H1 (cell line): ENCODE results near the gene CTIF. TPM values are rescaled to one million over a fixed set of nuclear protein-coding genes. Genes with fewer than 3 reads are reported as not detected.
A peak's percentile ranks its signal among the peaks of the same experiment; 100 is the strongest.

Experiments used
- CTCF ChIA-PET: fragments of 300-600 bp; sonication (Branson Sonifier 250); formaldehyde crosslinking; loops from one replicate; lab custom pipeline; 2021; ENCODE audit not compliant: partially characterized antibody; lab: Charles Lee
- POLR2A ChIA-PET: fragments of 300-600 bp; sonication (Branson Sonifier 250); formaldehyde crosslinking; loops from one replicate; lab custom pipeline; 2021; ENCODE audit warnings: inconsistent platforms; ENCODE audit not compliant: partially characterized antibody; lab: Charles Lee
- DNase-seq, 2 experiments: peaks; one replicate each; pipeline versions ENCODE4 v3.0.0 to v3.0.0-alpha.2; 2010 to 2022; ENCODE audit warnings: low spot score in 2 of 2, low read depth in 1 of 2, mixed read lengths in 1 of 2
- FAIRE-seq: peaks from 2 replicates; lab custom pipeline; 2011; peaks lifted over from hg19 to GRCh38; lab: Jason Lieb, UNC
- H2AFZ ChIP-seq: 2 replicates; pipeline ENCODE4 v1.8.1; 2012; ENCODE audit warnings: low read length, inconsistent platforms
- H2AK5ac ChIP-seq: 2 replicates; pipeline ENCODE4 v1.6.1; 2013; ENCODE audit warnings: low read depth, low read length
- H2BK120ac ChIP-seq: replicated peaks from 2 replicates; pipeline ENCODE3; 2013; ENCODE audit warnings: low read depth, low read length, inconsistent platforms
- H2BK12ac ChIP-seq: 2 replicates; pipeline ENCODE4 v1.6.1; 2013; ENCODE audit warnings: low read depth, low read length
- H2BK15ac ChIP-seq: 2 replicates; pipeline ENCODE4 v1.6.1; 2013; ENCODE audit warnings: low read length
- H2BK20ac ChIP-seq: 2 replicates; pipeline ENCODE4 v1.6.1; 2013; ENCODE audit warnings: low read length
- H2BK5ac ChIP-seq: 2 replicates; pipeline ENCODE4 v1.6.1; 2013; ENCODE audit warnings: low read depth, low read length
- H3K14ac ChIP-seq: 2 replicates; pipeline ENCODE4 v1.6.1; 2013; ENCODE audit warnings: inconsistent platforms; ENCODE audit not compliant: insufficient read length
- H3K18ac ChIP-seq: 2 replicates; pipeline ENCODE4 v1.6.1; 2013; ENCODE audit warnings: low read length; ENCODE audit errors: extremely low read depth
- H3K23ac ChIP-seq: 2 replicates; pipeline ENCODE4 v1.6.1; 2013; ENCODE audit warnings: inconsistent platforms; ENCODE audit not compliant: insufficient read length
- H3K23me2 ChIP-seq: 2 replicates; pipeline ENCODE4 v1.6.1; 2013; ENCODE audit warnings: low read depth, low read length
- H3K27ac ChIP-seq: 2 replicates; pipeline ENCODE4 v1.6.1; 2011; ENCODE audit warnings: low read depth, low read length, inconsistent platforms
- H3K27me3 ChIP-seq, 4 experiments: replicated peaks in 1 of 4; 1 replicate in 1 of 4; 2 replicates in 3 of 4; pipeline versions ENCODE4 v1.6.1 to v1.8.1; 2011 to 2013; ENCODE audit warnings: low read length in 3 of 4, mild to moderate bottlenecking in 3 of 4, inconsistent platforms in 2 of 4, mixed read lengths in 2 of 4, moderate library complexity in 1 of 4; ENCODE audit not compliant: control insufficient read depth in 3 of 4, insufficient read depth in 3 of 4; ENCODE audit errors: extremely low read depth in 1 of 4
- H3K36me3 ChIP-seq, 4 experiments: 2 replicates each; pipeline versions ENCODE4 v1.6.1 to v1.8.1; 2011 to 2013; ENCODE audit warnings: mild to moderate bottlenecking in 4 of 4, low read length in 3 of 4, moderate library complexity in 2 of 4, control low read depth in 1 of 4, inconsistent platforms in 1 of 4; ENCODE audit not compliant: insufficient read depth in 4 of 4, control insufficient read depth in 2 of 4
- H3K4ac ChIP-seq: replicated peaks from 2 replicates; pipeline ENCODE3; 2013; ENCODE audit warnings: low read length, low read depth, mixed read lengths, inconsistent platforms; ENCODE audit not compliant: insufficient read length
- H3K4me1 ChIP-seq, 4 experiments: replicated peaks in 1 of 4; 1 replicate in 1 of 4; 2 replicates in 3 of 4; pipeline versions ENCODE4 v1.6.1 to v1.8.1; 2011 to 2013; ENCODE audit warnings: low read length in 3 of 4, inconsistent platforms in 2 of 4, mixed read lengths in 1 of 4; ENCODE audit not compliant: insufficient read depth in 4 of 4, control insufficient read depth in 3 of 4
- H3K4me2 ChIP-seq, 2 experiments: 2 replicates each; pipeline versions ENCODE4 v1.6.1 to v1.8.1; 2011 to 2013; ENCODE audit warnings: low read depth in 2 of 2, low read length in 2 of 2, control low read depth in 1 of 2, inconsistent platforms in 1 of 2, mild to moderate bottlenecking in 1 of 2; ENCODE audit not compliant: insufficient read depth in 1 of 2
- H3K4me3 ChIP-seq, 4 experiments: fragments of 200-600, 300-600 bp in 1 of 4; sonication (generic), shearing (Covaris generic), sonication (Bioruptor Twin) in 1 of 4; 2 replicates each; pipeline versions ENCODE4 v1.5.1 to v1.8.1; 2011 to 2016; ENCODE audit warnings: low read length in 4 of 4, low read depth in 3 of 4, control low read depth in 2 of 4, inconsistent platforms in 2 of 4, mild to moderate bottlenecking in 2 of 4, mixed read lengths in 1 of 4, moderate library complexity in 1 of 4; ENCODE audit not compliant: insufficient read depth in 2 of 4; ENCODE audit errors: extremely low read depth in 1 of 4
- H3K56ac ChIP-seq: replicated peaks from 2 replicates; pipeline ENCODE3; 2013; ENCODE audit warnings: low read depth, mild to moderate bottlenecking, mixed read lengths, low read length, inconsistent platforms; ENCODE audit not compliant: insufficient read length
- H3K79me1 ChIP-seq: 2 replicates; pipeline ENCODE4 v1.6.1; 2013; ENCODE audit warnings: low read depth, low read length, control low read depth
- H3K79me2 ChIP-seq, 2 experiments: 2 replicates each; pipeline versions ENCODE4 v1.6.1 to v1.8.1; 2012 to 2013; ENCODE audit warnings: low read length in 2 of 2, mild to moderate bottlenecking in 2 of 2, inconsistent platforms in 1 of 2; ENCODE audit not compliant: insufficient read depth in 2 of 2, control insufficient read depth in 1 of 2
- H3K9ac ChIP-seq, 4 experiments: replicated peaks in 1 of 4; 1 replicate in 1 of 4; 2 replicates in 3 of 4; pipeline versions ENCODE4 v1.6.1 to v1.8.1; 2011 to 2013; ENCODE audit warnings: low read depth in 3 of 4, low read length in 3 of 4, control low read depth in 2 of 4, mild to moderate bottlenecking in 2 of 4, moderate library complexity in 2 of 4, inconsistent platforms in 1 of 4; ENCODE audit errors: extremely low read depth in 1 of 4
- H3K9me3 ChIP-seq, 2 experiments: 2 replicates each; pipeline versions ENCODE4 v1.6.1 to v1.8.1; 2012 to 2013; ENCODE audit warnings: mild to moderate bottlenecking in 2 of 2, moderate library complexity in 2 of 2, control low read depth in 1 of 2, inconsistent platforms in 1 of 2, low read depth in 1 of 2, low read length in 1 of 2, mixed read lengths in 1 of 2; ENCODE audit not compliant: insufficient read depth in 2 of 2
- H4K20me1 ChIP-seq, 2 experiments: replicated peaks in 1 of 2; 2 replicates each; pipeline versions ENCODE3 to v1.8.1; 2011 to 2013; ENCODE audit warnings: inconsistent platforms in 2 of 2, low read length in 2 of 2, mild to moderate bottlenecking in 1 of 2; ENCODE audit not compliant: insufficient read depth in 2 of 2, control insufficient read depth in 1 of 2
- H4K5ac ChIP-seq: 2 replicates; pipeline ENCODE4 v1.6.1; 2013; ENCODE audit warnings: low read length, low read depth, mixed read lengths, inconsistent platforms; ENCODE audit not compliant: insufficient read length
- H4K8ac ChIP-seq: 2 replicates; pipeline ENCODE4 v1.8.0; 2013; ENCODE audit warnings: mild to moderate bottlenecking, moderate library complexity, low read length, inconsistent platforms; ENCODE audit not compliant: insufficient read depth; ENCODE audit errors: extremely low read depth
- H4K91ac ChIP-seq: replicated peaks from 2 replicates; pipeline ENCODE3; 2013; ENCODE audit warnings: low read length, mixed read lengths, inconsistent platforms; ENCODE audit not compliant: insufficient read length
- CEBPB ChIP-seq: IDR thresholded peaks from 2 replicates; pipeline ENCODE4 v1.6.1; 2012; ENCODE audit warnings: low read depth, low read length
- RAD21 ChIP-seq, 2 experiments: IDR thresholded peaks in 1 of 2; conservative IDR thresholded peaks in 1 of 2; 2 replicates each; pipeline ENCODE4 v1.6.1; 2011; ENCODE audit warnings: low read depth in 2 of 2, low read length in 2 of 2, improper control_type of control experiment in 1 of 2, inconsistent platforms in 1 of 2, mild to moderate bottlenecking in 1 of 2, moderate library complexity in 1 of 2
- YY1 ChIP-seq: IDR thresholded peaks from 2 replicates; pipeline ENCODE4 v1.6.1; 2011; ENCODE audit warnings: low read depth, mild to moderate bottlenecking, low read length
- WGBS, 2 experiments: shearing (Covaris generic) in 1 of 2; methylation state at CpG; one replicate each; pipeline versions ENCODE4 v1.1.6 to v1.1.7; 2013 to 2015; ENCODE audit warnings: low lambda C conversion rate in 2 of 2, mixed read lengths in 2 of 2, inconsistent platforms in 1 of 2, low coverage in 1 of 2, missing lambda C conversion rate in 1 of 2; ENCODE audit not compliant: insufficient replicate concordance in 2 of 2, insufficient coverage in 1 of 2, insufficient read length in 1 of 2; ENCODE audit errors: extremely low coverage in 1 of 2, missing lambda C conversion rate in 1 of 2; 5-methylcytosine and 5-hydroxymethylcytosine counted together
- polyA plus RNA-seq, 7 experiments: library from polyadenylated mRNA; depleted of rRNA in 3 of 7; stranded (reverse) in 5 of 7; unstranded in 2 of 7; fragments of >200 nt in 5 of 7; fragments of 200-250 nt in 2 of 7; gene quantifications; 1 replicate in 5 of 7; 2 replicates in 1 of 7; 4 replicates in 1 of 7; pipeline versions ENCODE4 v1.2.1 to v1.2.3, GENCODE V29; 2011 to 2013; ENCODE audit warnings: missing spikeins in 2 of 7, mixed read lengths in 2 of 7
- total RNA-seq: library from RNA; stranded (reverse); fragmentation: NEBNext Ultra II Directional; extraction: Animal tissue kit (Norgen Biotek cat#: 25700); gene quantifications from 2 replicates; pipeline ENCODE4 v1.2.1, GENCODE V29; 2021
- TF ChIP-seq, protein P1 (sequence below), 3 experiments: IDR thresholded peaks; 1 replicate in 2 of 3; 2 replicates in 1 of 3; pipeline versions ENCODE4 v1.5.1 to v1.6.1; 2011; ENCODE audit warnings: low read length in 3 of 3, mild to moderate bottlenecking in 3 of 3, inconsistent platforms in 2 of 3, low read depth in 1 of 3, moderate library complexity in 1 of 3; ENCODE audit not compliant: insufficient read depth in 1 of 3; ENCODE audit errors: control extremely low read depth in 1 of 3

CTIF gene
- total and polyA plus RNA-seq, 2 of the 8 experiments (the other 6 are each of a cell fraction or from before 2014, with no cell fraction given), result 9.0 to 17.8 TPM

- Histone ChIP-seq H2BK12ac (0 out of 2 replicates have a peak overlapping the region, but pooled peaks have one; percentile 27), H3K79me1 (no peaks in the 10 kb centered on the region; the same call in 1 of the 2 replicates), H3K27ac (no peak overlapping the region), H3K9me3 (peaks cover 0 to 5% of the 10 kb centered on the region in 2 experiments; a peak in 3 of 4 replicates), H3K4me2 (no peak overlapping the region), H2AFZ (no peak overlapping the region), H2AK5ac (peak overlapping the region; percentile 84; the same call in 1 of the 2 replicates), H4K5ac (no peak overlapping the region), H3K4me3 (no peak overlapping the region), H3K4me1 (peaks cover 0 to 9% (median 5%) of the 10 kb centered on the region in 4 experiments; a peak in 5 of 7 replicates), H3K18ac (no peak overlapping the region; the same call in 1 of the 2 replicates), H2BK15ac (no peak overlapping the region), H4K8ac (no peak overlapping the region; the same call in 1 of the 2 replicates), H2BK20ac (no peak overlapping the region), H3K79me2 (no peaks in the 10 kb centered on the region), H2BK5ac (no peak overlapping the region), H3K14ac (no peak overlapping the region), H3K9ac (no peak overlapping the region), H4K20me1 (no peaks in the 10 kb centered on the region), H3K56ac (no peak overlapping the region), H4K91ac (no peak overlapping the region), H3K36me3 (peaks cover 0 to 5% (median 0%) of the 10 kb centered on the region in 4 experiments; a peak in 2 of 8 replicates), H3K23me2 (no peaks in the 10 kb centered on the region), H3K4ac (no peak overlapping the region), H3K23ac (no peak overlapping the region), H2BK120ac (no peak overlapping the region), H3K27me3 (no peaks in the 10 kb centered on the region)
- DNase-seq (peak; percentile 56 to 99), FAIRE-seq (peak; percentile 39)
- WGBS, 2 experiments, result 63% methylated on average over 20 of the region's 29 CpGs; no CpG with 5 or more reads in 1 of the 2 experiments
- ChIA-PET CTCF (interaction anchor here (0.6 to 5.2 kb wide), 40 partner anchors 9 to 762 kb away, joined by 3 to 46 read pairs (median 4); no protein-coding TSS in a partner anchor), POLR2A (no interaction called here)
- TF ChIP-seq CEBPB (no peak), YY1 (0 out of 2 replicates have a peak, but pooled peaks have one; percentile 62), RAD21 (IDR thresholded peaks at IDR 0.05 in 1 of 2, conservative IDR thresholded peaks at IDR 0.05 in 1 of 2; ENCODE audit: low read depth in 2 of 2, low read length in 2 of 2) (peak; percentile 83 to 89)
- TF ChIP-seq, protein P1, sequence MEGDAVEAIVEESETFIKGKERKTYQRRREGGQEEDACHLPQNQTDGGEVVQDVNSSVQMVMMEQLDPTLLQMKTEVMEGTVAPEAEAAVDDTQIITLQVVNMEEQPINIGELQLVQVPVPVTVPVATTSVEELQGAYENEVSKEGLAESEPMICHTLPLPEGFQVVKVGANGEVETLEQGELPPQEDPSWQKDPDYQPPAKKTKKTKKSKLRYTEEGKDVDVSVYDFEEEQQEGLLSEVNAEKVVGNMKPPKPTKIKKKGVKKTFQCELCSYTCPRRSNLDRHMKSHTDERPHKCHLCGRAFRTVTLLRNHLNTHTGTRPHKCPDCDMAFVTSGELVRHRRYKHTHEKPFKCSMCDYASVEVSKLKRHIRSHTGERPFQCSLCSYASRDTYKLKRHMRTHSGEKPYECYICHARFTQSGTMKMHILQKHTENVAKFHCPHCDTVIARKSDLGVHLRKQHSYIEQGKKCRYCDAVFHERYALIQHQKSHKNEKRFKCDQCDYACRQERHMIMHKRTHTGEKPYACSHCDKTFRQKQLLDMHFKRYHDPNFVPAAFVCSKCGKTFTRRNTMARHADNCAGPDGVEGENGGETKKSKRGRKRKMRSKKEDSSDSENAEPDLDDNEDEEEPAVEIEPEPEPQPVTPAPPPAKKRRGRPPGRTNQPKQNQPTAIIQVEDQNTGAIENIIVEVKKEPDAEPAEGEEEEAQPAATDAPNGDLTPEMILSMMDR (IDR thresholded peaks at IDR 0.05; ENCODE audit: control extremely low read depth in 1 of 3, insufficient read depth in 1 of 3, low read depth in 1 of 3, low read length in 3 of 3), result peak; percentile 93 to 97 (median 93)
These were observed 125.4 kb downstream of the CTIF start for GRCh38 chr18:48663931-48664847.
